ENCODE results near the gene FAM163B. TPM values are rescaled to one million over a fixed set of nuclear protein-coding genes. Genes with fewer than 3 reads are reported as not detected.

FAM163B gene
- polyA plus RNA-seq, 1 of the 3 experiments (the other 2 are of a cell fraction): 0.05 TPM

DNA sequence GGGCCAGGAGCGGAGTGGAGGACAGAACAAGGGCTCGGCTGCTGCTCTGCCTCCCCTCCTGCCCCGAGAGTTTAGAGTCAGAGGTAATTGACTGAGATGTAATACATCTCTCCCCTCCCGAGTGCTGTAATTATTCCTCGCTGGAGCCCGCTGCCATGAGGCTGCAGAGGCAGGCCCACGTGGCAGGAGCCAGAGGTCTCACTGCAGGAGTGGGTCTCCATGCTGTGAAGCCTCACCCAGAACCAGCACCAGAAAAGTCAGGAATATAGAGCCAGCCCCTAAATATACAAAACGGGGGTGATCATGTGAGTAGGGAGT, 2.5 kb downstream of the FAM163B start:
- no peak for TF ChIP-seq FOXJ3 (CRISPR knock-in tag; IDR thresholded peaks at IDR 0.05)
- no peak for TF ChIP-seq YY1 (IDR thresholded peaks at IDR 0.05; ENCODE audit: low read depth)
- TF ChIP-seq, protein P1, sequence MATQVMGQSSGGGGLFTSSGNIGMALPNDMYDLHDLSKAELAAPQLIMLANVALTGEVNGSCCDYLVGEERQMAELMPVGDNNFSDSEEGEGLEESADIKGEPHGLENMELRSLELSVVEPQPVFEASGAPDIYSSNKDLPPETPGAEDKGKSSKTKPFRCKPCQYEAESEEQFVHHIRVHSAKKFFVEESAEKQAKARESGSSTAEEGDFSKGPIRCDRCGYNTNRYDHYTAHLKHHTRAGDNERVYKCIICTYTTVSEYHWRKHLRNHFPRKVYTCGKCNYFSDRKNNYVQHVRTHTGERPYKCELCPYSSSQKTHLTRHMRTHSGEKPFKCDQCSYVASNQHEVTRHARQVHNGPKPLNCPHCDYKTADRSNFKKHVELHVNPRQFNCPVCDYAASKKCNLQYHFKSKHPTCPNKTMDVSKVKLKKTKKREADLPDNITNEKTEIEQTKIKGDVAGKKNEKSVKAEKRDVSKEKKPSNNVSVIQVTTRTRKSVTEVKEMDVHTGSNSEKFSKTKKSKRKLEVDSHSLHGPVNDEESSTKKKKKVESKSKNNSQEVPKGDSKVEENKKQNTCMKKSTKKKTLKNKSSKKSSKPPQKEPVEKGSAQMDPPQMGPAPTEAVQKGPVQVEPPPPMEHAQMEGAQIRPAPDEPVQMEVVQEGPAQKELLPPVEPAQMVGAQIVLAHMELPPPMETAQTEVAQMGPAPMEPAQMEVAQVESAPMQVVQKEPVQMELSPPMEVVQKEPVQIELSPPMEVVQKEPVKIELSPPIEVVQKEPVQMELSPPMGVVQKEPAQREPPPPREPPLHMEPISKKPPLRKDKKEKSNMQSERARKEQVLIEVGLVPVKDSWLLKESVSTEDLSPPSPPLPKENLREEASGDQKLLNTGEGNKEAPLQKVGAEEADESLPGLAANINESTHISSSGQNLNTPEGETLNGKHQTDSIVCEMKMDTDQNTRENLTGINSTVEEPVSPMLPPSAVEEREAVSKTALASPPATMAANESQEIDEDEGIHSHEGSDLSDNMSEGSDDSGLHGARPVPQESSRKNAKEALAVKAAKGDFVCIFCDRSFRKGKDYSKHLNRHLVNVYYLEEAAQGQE (IDR thresholded peaks at IDR 0.05; ENCODE audit: low read depth, low read length): no peak
- TF ChIP-seq MEF2A (IDR thresholded peaks at IDR 0.05; ENCODE audit: borderline replicate concordance, low read depth): no peak
- no peak for TF ChIP-seq USF1 (IDR thresholded peaks at IDR 0.05; ENCODE audit: borderline replicate concordance, low read depth)
- no peak for TF ChIP-seq SMC3 (IDR thresholded peaks at IDR 0.05; ENCODE audit: low read depth, low read length)
- TF ChIP-seq RXRA (IDR thresholded peaks at IDR 0.05; ENCODE audit: borderline replicate concordance, low read depth): no peak
- TF ChIP-seq EZH2phosphoT487 (IDR thresholded peaks at IDR 0.05; ENCODE audit: borderline replicate concordance, low read depth): no peak
- no peak for TF ChIP-seq MXI1 (IDR thresholded peaks at IDR 0.05; ENCODE audit: low read depth, low read length)
- no peak for TF ChIP-seq CHD2 (IDR thresholded peaks at IDR 0.05; ENCODE audit: low read length, partially characterized antibody)
- Histone ChIP-seq H3K27me3 (ENCODE audit: insufficient read depth) (peaks cover 18% of the 10 kb centered on the region), H3K27ac (ENCODE audit: low read depth in 2 of 2, low read length in 1 of 2) (peak overlapping the region in 1 of 2 experiments; percentile 86; a peak in 2 of 4 replicates), H3K9me3 (no peaks in the 10 kb centered on the region), H3K36me3 (replicated peaks in 1 of 2; ENCODE audit: control insufficient read depth in 1 of 2, insufficient read depth in 2 of 2, low read length in 1 of 2) (no peaks in the 10 kb centered on the region), H2AFZ (ENCODE audit: low read depth) (no peak overlapping the region), H3K79me2 (ENCODE audit: insufficient read depth) (no peaks in the 10 kb centered on the region), H3F3A (replicated peaks; ENCODE audit: insufficient read depth) (no peaks in the 10 kb centered on the region), H3K4me2 (no peak overlapping the region), H3K4me1 (ENCODE audit: control insufficient read depth in 1 of 2, insufficient read depth in 2 of 2, low read depth in 1 of 2, low read length in 1 of 2) (peaks cover 0 to 80% of the 10 kb centered on the region in 2 experiments; a peak in 1 of 4 replicates), H4K20me1 (ENCODE audit: insufficient read depth) (no peaks in the 10 kb centered on the region), H3K9me2 (no peaks in the 10 kb centered on the region), H3K4me3 (ENCODE audit: low read depth in 2 of 2, low read length in 1 of 2) (no peak overlapping the region; a peak in 1 of 4 replicates), H3K9ac (no peak overlapping the region)
- ChIA-PET POLR2A (interaction anchor here (1.0 to 18.3 kb wide), 2 partner anchors 31 to 73 kb away, joined by 3 to 261 read pairs; partner anchors contain the start of genes ADAMTSL2 and DBH), CTCF (interaction anchor here (1.4 to 10.4 kb wide), 2 partner anchors 10 to 19 kb away, joined by 4 to 102 read pairs; no protein-coding TSS in a partner anchor)
- DNase-seq: no peak
- WGBS (ENCODE audit: low lambda C conversion rate): 39% methylated on average over 8 of the region's 8 CpGs

All from SK-N-SH (cell line).